DMS114 treated with DMSO at 0.1 percent for 48 hours (cell line): ENCODE measurements around the gene KLF17.
A peak's percentile ranks its signal among the peaks of the same experiment; 100 is the strongest.

ENCODE experiments used
- DNase-seq: peaks from one replicate; lab custom pipeline; 2025; ENCODE audit not compliant: unreplicated experiment; lab: John Stamatoyannopoulos, UW

Gene KLF17, protein sequence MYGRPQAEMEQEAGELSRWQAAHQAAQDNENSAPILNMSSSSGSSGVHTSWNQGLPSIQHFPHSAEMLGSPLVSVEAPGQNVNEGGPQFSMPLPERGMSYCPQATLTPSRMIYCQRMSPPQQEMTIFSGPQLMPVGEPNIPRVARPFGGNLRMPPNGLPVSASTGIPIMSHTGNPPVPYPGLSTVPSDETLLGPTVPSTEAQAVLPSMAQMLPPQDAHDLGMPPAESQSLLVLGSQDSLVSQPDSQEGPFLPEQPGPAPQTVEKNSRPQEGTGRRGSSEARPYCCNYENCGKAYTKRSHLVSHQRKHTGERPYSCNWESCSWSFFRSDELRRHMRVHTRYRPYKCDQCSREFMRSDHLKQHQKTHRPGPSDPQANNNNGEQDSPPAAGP

DNA sequence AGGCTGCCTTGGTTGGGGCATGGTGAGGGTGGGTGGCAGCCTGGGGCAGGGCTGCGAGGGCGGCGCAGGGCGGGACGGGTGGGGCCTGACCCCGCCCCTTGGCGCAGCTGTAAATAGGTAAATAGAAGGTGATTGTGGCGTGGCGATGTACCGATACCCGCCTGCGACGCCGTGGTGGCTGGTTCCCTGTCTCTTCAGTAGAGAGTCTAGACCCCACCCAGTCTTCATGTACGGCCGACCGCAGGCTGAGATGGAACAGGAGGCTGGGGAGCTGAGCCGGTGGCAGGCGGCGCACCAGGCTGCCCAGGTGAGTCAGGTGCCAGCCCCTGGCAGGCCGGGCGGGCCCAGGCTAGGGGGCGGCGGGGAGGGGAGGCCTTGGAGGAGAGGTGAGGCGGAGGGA, at the start of gene KLF17:
TSS of gene KLF17 (plus strand) at position 140 of the 400 bp plus-strand sequence. CDS start at position 227, 87 bp downstream.
- DNase-seq, result no peak

- DNase-seq, result no peak
Measured at GRCh38 chr1:44071461-44071860, 47.2 kb upstream of the KLF17 start.

DNA sequence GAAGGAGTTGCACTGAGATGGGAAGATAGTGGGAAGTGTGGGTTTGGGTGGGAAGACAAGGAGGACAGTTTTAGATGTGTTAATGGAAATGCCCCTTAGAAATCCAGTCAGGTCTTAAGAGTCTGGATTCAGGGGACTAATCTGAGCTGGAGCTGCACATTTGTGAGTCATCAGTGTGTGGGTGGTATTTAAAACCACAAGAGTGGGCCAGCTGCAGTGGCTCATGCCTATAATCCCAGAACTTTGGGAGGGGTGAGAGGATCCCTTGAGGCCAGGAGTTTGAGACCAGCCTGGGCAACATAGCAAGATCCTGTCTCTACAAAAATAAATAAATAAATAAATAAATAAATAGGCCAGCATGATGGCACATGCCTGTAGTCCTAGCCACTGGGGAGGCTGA, 46.4 kb upstream of the KLF17 start:
- no peak for DNase-seq

- no peak for DNase-seq
Measured at GRCh38 chr1:44072821-44073220, 45.8 kb upstream of the KLF17 start.

DNA sequence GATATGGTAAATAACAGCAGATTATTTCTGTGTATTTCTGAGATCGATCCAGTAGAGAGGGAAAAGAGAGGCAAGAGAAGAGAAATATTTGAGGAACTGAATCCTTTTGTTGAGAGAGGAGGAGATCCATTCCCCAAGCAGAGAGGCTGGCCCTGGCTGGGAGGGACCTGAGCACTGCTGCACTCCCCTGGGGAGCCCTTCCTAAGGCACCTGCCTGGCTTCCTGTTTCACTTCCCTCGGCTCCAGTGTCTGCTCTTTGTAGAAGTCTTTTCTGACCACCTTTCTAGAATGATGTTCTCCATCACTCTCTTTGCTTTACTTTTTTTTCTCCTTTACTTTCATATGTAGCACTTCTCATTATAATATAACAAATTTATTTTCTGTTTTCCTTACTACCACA, 45.1 kb upstream of the KLF17 start:
- DNase-seq, result no peak

GRCh38 chr1:44074415-44074814, 44.2 kb upstream of the KLF17 start:
- DNase-seq, result no peak

DNA sequence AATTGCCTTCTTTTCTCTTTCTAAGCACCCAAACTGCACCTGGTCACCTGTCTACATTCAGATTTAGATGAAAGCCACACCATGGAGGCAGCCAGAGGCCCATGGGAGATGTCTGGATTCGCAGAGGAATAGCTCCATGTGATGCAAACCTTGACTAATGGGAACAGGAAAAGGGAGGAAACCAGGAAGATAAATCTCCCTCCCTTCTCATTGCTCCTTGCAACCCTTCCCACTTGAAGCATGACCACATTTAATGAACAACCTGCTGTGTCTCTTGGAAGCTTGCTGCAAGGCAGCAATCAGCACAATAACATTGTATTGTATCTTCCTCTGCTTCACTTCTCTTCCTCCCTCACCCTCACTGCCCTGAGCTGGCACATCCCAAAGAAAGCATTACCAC, 42.6 kb upstream of the KLF17 start:
- no peak for DNase-seq

DNA sequence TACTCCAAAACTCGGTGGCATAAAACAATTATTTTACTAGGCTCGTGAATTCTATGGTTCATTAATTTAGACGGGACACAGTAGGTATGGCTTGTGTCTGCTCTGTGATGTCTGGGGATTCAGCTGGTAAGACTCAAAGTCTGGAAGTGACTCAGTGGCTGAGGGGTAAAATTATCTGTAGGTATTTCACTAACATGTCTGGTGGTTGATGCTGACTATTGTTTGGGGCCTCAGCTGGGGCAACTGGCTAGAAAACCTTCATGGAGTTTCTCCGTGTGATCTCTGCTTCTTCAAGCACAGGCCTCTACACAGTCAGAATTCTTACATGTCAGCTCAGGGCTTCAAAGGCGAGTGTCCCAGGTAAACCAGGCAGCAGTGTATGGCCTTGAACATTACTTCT, 41.2 kb upstream of the KLF17 start:
- DNase-seq, result no peak

DNA sequence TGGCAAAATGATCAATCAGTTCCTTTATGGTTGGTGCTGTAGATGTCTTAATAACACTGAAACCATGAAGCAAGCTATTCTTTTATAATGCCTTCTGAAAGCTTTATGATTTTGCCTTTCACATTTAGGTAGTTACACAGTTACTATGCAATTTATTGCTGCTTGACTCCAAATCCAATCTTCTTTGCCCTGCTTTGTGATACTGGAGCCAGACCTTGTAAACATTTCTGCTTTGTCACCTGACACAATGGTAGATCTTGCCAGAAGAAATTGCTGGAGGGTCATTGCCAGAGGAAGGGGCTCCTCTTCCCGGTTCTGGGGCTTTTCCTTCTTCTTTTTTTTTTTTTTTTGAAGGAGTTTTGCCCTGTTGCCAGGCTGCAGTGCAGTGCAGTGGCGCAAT, 40.5 kb upstream of the KLF17 start:
- no peak for DNase-seq

DNA sequence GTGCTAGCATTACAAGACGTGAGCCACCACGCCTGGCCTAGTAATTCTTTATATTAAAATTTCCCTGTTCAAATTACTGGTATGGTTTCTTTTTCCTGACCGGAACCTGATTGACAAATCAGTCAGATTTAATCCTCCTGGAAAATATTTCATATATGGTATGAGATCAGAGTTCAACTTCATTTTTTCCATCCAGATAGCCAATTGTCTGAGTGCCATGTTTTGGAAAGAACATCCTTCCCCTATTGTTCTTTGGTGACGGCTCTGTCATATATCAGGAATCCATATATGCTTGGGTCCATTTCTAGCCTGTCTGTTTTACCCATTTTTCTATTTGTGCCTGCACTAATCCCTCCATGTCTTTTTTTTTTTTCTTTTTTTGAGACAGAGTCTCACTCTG, 39.1 kb upstream of the KLF17 start:
- no peak for DNase-seq

DNA sequence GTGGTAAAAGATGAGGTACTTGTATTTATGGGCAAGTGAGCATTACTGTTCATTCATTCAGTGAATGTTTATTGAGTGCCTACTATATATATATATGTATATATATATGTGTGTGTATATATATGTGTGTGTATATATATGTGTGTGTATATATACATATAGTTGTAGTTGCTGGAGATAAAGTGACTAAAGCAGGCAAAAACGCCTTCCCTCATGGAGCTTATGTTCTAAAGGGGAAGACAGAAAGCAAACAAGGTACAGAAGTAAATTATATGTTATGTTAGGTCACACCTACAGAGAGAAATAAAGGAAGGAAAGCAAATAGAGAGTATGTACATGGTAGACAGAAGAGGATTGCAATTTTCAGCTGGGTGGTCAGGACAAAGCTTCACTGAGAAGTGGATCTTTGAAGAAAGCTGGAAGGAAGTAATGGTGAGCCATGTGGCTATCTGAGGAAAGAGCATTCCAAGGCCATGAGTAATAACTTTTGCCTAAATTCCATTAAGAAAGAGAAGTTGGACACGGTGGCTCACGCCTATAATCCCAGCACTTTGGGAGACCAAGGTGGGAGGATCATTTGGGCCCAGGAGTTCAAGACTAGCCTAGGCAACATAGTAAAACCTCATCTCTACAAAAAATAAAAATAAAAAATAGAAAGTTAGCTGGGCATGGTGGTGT, 33.5 kb upstream of the KLF17 start:
- DNase-seq, result no peak

GRCh38 chr1:44086692-44087474, 31.7 kb upstream of the KLF17 start:
- DNase-seq, result no peak

GRCh38 chr1:44089371-44090048, 29.1 kb upstream of the KLF17 start:
- no peak for DNase-seq

DNA sequence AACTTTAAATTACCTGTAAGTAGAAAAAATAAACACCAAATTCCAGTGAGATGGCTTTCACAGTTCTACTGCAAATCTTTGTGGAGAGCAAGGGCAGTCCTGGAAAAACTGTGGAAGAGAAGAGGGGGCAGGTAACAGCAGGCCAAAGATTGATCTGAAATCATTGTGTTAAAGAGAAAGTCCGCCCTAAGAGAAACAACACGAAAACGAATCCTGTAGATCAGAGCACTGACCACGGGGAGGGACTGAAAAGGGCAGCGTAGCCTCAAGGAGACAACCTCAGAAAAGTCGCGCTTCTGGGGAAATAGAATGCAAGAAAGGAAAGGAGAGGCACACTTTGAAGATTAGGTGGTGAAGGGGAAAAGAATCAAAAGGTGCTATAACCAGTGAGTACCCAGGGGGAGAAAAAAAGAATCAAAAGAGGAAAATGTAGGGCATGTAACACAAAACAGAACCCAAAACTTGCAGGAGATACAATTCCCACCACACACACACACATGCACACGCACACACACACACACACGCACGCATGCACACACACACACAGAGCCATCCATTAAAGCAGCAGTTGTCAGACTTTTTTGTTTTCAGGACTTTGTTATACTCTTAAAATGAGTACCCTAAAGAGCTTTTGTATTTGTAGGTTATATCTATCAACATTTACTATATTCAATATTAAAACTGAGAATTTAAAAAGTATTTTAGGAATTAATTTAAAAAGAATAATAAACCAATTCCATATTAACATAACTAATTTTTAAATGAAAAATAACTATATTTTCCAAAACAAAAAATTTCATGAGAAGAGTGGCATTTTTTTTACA, 28.0 kb upstream of the KLF17 start:
- no peak for DNase-seq

DNA sequence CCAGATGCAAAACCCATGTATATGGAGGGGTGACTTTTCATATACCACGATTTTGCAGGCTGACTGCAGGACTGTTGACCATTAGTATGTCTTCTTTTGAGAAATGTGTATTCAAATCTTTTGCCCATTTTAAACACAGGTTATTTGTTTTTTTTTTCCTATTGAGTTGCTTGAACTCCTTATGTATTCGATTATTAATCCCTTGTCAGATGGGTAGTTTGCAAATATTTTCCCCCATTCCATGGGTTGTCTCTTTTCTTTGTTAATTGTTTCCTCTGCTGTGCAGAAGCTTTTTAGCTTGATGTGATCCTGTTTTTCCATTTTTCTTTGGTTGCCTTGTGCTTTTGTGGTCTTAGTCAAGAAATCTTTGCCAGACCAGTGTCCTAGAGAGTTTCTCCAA, 24.6 kb upstream of the KLF17 start:
- no peak for DNase-seq

DNA sequence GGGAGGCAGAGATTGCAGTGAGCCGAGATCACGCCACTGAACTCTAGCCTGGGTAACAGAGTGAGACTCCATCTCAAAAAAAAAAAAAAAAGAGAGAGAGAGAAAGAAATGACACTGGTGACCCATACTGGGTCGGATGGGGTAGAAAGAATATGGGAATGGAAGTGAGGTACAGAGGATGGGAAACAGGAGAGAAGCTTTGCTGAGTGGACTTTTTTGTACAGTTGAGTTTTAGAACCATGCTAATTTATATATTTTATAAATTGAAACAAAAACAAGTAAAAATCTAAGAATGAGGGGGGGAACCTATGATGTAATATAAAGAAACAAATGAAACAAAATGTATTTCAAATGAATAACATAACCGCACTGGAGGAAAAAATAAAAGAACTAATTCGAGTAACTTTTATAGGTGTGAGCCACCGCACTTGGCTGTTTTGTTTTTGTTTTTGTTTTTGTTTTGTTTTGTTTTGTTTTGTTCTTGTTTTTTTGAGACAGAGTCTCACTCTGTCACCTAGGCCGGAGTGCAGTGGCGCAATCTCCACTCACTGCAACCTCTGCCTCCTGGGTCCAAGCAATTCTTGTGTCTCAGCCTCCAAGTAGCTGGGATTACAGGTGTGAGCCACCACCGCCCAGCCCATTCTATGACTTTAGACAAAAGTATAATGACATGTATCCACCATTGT, 18.3 kb upstream of the KLF17 start:
- DNase-seq, result no peak

DNA sequence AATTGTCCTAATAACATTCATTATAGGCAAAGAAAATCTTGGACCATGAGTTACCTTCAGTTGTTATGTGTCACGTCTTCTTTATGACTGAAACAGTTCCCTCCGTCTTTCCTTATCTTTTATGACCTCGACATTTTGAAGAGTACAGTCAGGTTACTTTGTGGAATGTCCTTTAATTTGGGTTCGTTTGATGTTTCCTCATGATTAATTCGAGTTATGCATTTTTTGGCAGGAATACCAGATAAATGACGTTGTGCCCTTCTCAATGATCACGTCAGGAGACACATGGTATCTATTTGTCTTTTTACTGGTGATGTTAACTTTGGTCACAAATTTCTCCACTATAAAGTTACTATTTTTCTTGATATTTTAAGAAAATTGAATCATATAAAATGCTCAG, 17.3 kb upstream of the KLF17 start:
- no peak for DNase-seq

- peak; percentile 41 for DNase-seq
Measured at GRCh38 chr1:44103270-44104131, 15.1 kb upstream of the KLF17 start.

GRCh38 chr1:44105810-44106209, 12.8 kb upstream of the KLF17 start:
- DNase-seq, result no peak
